ENCODE data around the gene KCNK7.
A peak's percentile ranks its signal among the peaks of the same experiment; 100 is the strongest.

KCNK7 gene

GRCh38 chr11:65575568-65576231 is 19.9 kb downstream of the KCNK7 start, which contains the start of gene EHBP1L1:
Gene EHBP1L1 (plus strand): TSS chr11:65576053. CDS start chr11:65576303, 250 bp downstream.
- FAIRE-seq: peak; percentile 93
- no peak for TF ChIP-seq POLR2AphosphoS5 (IDR thresholded peaks at IDR 0.05; ENCODE audit: low read depth, low read length)
- peak; percentile 6; the same call in 1 of the 2 replicates for TF ChIP-seq POLR2A (IDR thresholded peaks at IDR 0.05; ENCODE audit: low read depth, low read length)
- peak; percentile 89 for TF ChIP-seq SPI1 (IDR thresholded peaks at IDR 0.05; ENCODE audit: low read depth, low read length)
- TF ChIP-seq POU2F2 (IDR thresholded peaks at IDR 0.05; ENCODE audit: low read depth, low read length): peak; percentile 69; the same call in 1 of the 2 replicates
- peak; percentile 51; the same call in 1 of the 2 replicates for TF ChIP-seq TAF1 (IDR thresholded peaks at IDR 0.05; ENCODE audit: low read depth, low read length)
- TF ChIP-seq PAX5 (IDR thresholded peaks at IDR 0.05; ENCODE audit: insufficient read depth, low read length, severe bottlenecking): no peak
- DNase-seq (ENCODE audit: insufficient read length, low spot score): peak; percentile 92

- no peak for TF ChIP-seq SPI1 (IDR thresholded peaks at IDR 0.05; ENCODE audit: low read depth, low read length)
- peak; percentile 9; the same call in 1 of the 2 replicates for TF ChIP-seq POU2F2 (IDR thresholded peaks at IDR 0.05; ENCODE audit: low read depth, low read length)
- TF ChIP-seq POLR2A (IDR thresholded peaks at IDR 0.05; ENCODE audit: low read depth, low read length): no peak; the same call in 1 of the 2 replicates
- TF ChIP-seq PAX5 (IDR thresholded peaks at IDR 0.05; ENCODE audit: insufficient read depth, low read length, severe bottlenecking): no peak
- no peak; the same call in 1 of the 2 replicates for TF ChIP-seq POLR2AphosphoS5 (IDR thresholded peaks at IDR 0.05; ENCODE audit: low read depth, low read length)
- no peak for TF ChIP-seq TAF1 (IDR thresholded peaks at IDR 0.05; ENCODE audit: low read depth, low read length)
- FAIRE-seq: peak; percentile 47
- no peak for DNase-seq (ENCODE audit: insufficient read length, low spot score)
Measured at GRCh38 chr11:65574811-65575567, 20.6 kb downstream of the KCNK7 start.

DNA sequence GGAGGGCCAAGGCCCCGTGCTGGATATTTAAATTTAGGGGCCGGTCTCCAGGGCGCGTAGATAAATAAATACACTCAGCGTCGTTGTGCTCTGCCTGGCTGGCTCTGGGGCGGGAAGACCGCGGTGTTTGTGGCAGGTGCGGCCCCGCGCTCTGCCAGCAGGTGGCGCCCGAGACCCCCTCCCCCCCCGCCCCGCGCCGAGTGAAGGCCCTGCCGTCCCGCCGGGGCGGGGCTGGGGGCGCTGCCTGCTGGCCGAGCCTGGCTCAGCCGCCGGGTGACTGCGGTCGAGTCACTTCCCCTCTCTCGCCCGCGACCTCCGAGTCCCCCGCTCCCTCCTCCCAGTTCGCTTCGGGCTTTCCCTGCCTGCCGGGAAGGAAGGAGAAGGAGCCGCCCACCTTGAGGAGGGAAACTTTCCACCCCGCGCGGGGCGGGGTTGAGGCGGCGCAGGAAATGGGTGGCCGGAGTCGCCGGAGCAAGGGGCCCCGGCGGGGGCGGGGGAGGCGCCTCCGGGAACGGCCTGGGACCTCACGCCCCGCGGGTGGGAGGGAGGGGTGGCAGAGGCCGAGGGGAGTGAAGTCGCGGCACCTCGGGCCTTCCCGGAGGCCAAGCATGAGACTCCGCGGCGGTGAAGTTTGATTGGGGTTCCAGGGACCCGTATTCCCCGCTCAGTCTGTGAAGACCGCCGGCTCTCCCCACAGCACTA is 21.3 kb downstream of the KCNK7 start:
- DNase-seq (ENCODE audit: insufficient read length, low spot score) (peak; percentile 96), FAIRE-seq (peak; percentile 89)
- no peak for TF ChIP-seq PAX5 (IDR thresholded peaks at IDR 0.05; ENCODE audit: insufficient read depth, low read length, severe bottlenecking)
- no peak for TF ChIP-seq POU2F2 (IDR thresholded peaks at IDR 0.05; ENCODE audit: low read depth, low read length)
- TF ChIP-seq SPI1 (IDR thresholded peaks at IDR 0.05; ENCODE audit: low read depth, low read length): peak; percentile 90

GRCh38 chr11:65573391-65574079 is 22.1 kb downstream of the KCNK7 start:
- FAIRE-seq (no peak), DNase-seq (ENCODE audit: insufficient read length, low spot score) (no peak)
- no peak for TF ChIP-seq PAX5 (IDR thresholded peaks at IDR 0.05; ENCODE audit: insufficient read depth, low read length, severe bottlenecking)
- no peak for TF ChIP-seq POLR2AphosphoS5 (IDR thresholded peaks at IDR 0.05; ENCODE audit: low read depth, low read length)
- no peak for TF ChIP-seq POLR2A (IDR thresholded peaks at IDR 0.05; ENCODE audit: low read depth, low read length)
- TF ChIP-seq POU2F2 (IDR thresholded peaks at IDR 0.05; ENCODE audit: low read depth, low read length): no peak
- no peak for TF ChIP-seq SPI1 (IDR thresholded peaks at IDR 0.05; ENCODE audit: low read depth, low read length)
- TF ChIP-seq TAF1 (IDR thresholded peaks at IDR 0.05; ENCODE audit: low read depth, low read length): no peak

DNA sequence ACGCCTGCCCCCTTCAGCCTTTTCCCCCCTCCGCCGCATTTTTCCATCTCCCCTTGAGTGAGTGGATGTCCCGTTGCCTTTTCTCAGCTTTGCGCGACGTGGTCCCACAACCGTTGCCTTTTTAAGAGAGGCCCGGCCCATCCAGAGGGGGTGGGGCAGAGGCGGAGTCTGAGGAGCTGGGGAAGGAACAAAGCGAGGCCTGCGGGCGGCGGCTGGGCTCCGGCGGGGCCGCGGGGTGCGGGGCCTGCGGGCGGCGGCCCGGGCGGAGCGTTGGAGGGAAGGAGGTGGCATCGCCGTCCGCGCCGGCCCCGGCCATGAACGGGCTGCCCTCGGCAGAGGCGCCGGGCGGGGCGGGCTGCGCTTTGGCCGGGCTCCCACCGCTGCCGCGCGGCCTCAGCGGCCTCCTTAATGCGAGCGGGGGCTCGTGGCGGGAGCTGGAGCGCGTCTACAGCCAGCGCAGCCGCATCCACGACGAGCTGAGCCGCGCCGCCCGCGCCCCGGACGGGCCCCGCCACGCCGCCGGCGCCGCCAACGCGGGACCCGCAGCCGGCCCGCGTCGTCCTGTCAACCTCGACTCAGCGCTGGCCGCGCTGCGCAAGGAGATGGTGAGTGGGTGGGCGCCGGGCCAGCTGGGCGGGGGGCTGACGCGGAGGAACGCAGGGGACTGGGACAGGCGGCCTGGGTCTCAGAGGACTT is 23.1 kb downstream of the KCNK7 start, which contains the start of gene FAM89B:
TSS of gene FAM89B (plus strand) at position 183 of the 696 bp plus-strand sequence. CDS start at position 315, 132 bp downstream.
- TF ChIP-seq SPI1 (IDR thresholded peaks at IDR 0.05; ENCODE audit: low read depth, low read length) (no peak), PAX5 (IDR thresholded peaks at IDR 0.05; ENCODE audit: insufficient read depth, low read length, severe bottlenecking) (no peak), POLR2A (IDR thresholded peaks at IDR 0.05; ENCODE audit: low read depth, low read length) (no peak), TAF1 (IDR thresholded peaks at IDR 0.05; ENCODE audit: low read depth, low read length) (no peak)
- DNase-seq (ENCODE audit: insufficient read length, low spot score) (no peak), FAIRE-seq (no peak)

GRCh38 chr11:65571940-65572339 is 23.7 kb downstream of the KCNK7 start:
- DNase-seq (ENCODE audit: insufficient read length, low spot score) (no peak), FAIRE-seq (no peak)
- TF ChIP-seq POU2F2 (IDR thresholded peaks at IDR 0.05; ENCODE audit: low read depth, low read length) (no peak), TAF1 (IDR thresholded peaks at IDR 0.05; ENCODE audit: low read depth, low read length) (no peak), PAX5 (IDR thresholded peaks at IDR 0.05; ENCODE audit: insufficient read depth, low read length, severe bottlenecking) (no peak), SPI1 (IDR thresholded peaks at IDR 0.05; ENCODE audit: low read depth, low read length) (no peak), POLR2AphosphoS5 (IDR thresholded peaks at IDR 0.05; ENCODE audit: low read depth, low read length) (no peak), POLR2A (IDR thresholded peaks at IDR 0.05; ENCODE audit: low read depth, low read length) (no peak)

GRCh38 chr11:65571420-65571819 is 24.2 kb downstream of the KCNK7 start:
- FAIRE-seq (no peak), DNase-seq (ENCODE audit: insufficient read length, low spot score) (no peak)
- TF ChIP-seq TAF1 (IDR thresholded peaks at IDR 0.05; ENCODE audit: low read depth, low read length) (no peak), POLR2A (IDR thresholded peaks at IDR 0.05; ENCODE audit: low read depth, low read length) (no peak), PAX5 (IDR thresholded peaks at IDR 0.05; ENCODE audit: insufficient read depth, low read length, severe bottlenecking) (no peak), POLR2AphosphoS5 (IDR thresholded peaks at IDR 0.05; ENCODE audit: low read depth, low read length) (no peak), SPI1 (IDR thresholded peaks at IDR 0.05; ENCODE audit: low read depth, low read length) (no peak), POU2F2 (IDR thresholded peaks at IDR 0.05; ENCODE audit: low read depth, low read length) (no peak)

Measured in GM12891 (cell line).